ENCODE data around the gene CALR3. TPM values are rescaled to one million over a fixed set of nuclear protein-coding genes. Genes with fewer than 3 reads are reported as not detected.
"Not testable (repeated sequence)": the region's sequence is repeated elsewhere in the genome, so short reads cannot be mapped to it uniquely, and the experiment has no call there.

The CALR3 gene, protein sequence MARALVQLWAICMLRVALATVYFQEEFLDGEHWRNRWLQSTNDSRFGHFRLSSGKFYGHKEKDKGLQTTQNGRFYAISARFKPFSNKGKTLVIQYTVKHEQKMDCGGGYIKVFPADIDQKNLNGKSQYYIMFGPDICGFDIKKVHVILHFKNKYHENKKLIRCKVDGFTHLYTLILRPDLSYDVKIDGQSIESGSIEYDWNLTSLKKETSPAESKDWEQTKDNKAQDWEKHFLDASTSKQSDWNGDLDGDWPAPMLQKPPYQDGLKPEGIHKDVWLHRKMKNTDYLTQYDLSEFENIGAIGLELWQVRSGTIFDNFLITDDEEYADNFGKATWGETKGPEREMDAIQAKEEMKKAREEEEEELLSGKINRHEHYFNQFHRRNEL
- total RNA-seq (2014; rRNA removed; shearing (Covaris generic)) = 0.09 TPM in 1 of 2 replicates, not detected in the other

DNA sequence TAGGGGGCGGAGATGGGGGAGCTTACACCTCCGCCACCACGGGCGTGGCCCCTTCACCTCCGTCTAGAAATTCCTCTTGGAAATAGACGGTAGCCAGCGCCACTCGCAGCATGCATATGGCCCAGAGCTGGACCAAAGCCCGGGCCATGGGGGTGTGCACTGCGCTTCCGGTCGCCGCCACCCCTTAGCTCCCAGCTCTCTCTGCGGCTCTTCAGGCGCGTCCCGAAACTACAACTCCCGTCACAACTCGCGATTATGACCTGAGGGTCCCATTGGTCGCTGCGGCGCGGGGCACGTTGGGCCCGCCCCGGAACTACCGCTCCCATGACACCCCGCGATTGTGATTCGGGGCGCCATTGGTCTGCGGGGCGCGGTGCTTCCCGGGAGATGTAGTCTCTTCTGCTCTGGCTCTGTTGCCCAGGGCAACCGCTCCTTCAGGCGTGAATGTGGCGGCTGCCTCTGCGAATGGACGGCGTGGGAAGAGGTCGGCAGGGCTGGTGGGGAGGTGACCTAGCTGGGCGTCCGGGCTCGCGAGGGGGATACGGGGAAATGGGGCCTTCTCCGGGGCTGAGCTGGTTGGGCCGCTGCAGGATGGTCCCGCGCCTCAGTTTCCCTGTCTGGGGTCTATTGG is at the start of gene CALR3, which contains the start of gene C19orf44:
Gene CALR3, minus strand, starts transcription at position 186 of the 631 bp plus-strand sequence. Its CDS starts 38 bp downstream, at position 148.
Gene C19orf44, plus strand, starts transcription at position 413 of the 631 bp plus-strand sequence. CDS start 4,399 bp downstream, outside the sequence.
- peak; percentile 100 for DNase-seq (ENCODE audit: low read depth)

DNA sequence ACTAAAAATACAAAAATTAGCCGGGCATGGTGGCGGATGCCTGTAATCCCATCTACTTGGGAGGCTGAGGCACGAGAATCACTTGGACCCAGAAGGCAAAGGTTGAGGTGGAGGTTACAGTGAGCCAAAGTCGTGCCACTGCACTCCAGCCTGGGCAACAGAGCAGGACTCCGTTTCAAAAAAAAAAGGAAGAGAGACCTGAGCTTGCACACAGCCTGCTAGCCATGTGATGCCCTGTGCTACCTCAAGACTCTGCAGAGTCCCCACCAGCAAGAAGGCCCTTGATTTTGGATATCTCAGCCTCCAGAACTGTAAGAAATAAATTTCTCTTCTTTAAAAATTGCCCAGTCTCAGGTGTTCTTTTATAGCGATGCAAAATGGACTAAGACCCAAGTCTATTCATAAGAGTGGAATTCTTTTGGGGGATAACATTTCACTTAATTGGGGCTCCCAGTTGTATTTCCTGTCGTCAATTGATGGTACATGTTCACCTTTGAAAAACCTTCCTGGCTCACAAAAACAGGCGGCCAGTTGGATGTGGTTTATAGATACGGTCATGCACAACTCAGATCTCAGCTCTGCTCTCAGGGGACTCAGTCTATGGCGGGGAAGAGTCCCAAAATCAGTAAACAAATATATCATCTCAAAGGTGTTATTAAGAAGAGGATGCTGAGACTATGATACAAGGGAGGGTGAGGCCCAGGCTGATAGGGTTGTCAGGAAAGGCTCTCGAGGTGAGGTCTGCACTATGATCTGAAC is 48.7 kb upstream of the CALR3 start:
- DNase-seq (ENCODE audit: low read depth) = no peak

- not testable (repeated sequence) for DNase-seq (ENCODE audit: low read depth)
Observed at GRCh38 chr19:16543734-16544133, 47.8 kb upstream of the CALR3 start.

DNA sequence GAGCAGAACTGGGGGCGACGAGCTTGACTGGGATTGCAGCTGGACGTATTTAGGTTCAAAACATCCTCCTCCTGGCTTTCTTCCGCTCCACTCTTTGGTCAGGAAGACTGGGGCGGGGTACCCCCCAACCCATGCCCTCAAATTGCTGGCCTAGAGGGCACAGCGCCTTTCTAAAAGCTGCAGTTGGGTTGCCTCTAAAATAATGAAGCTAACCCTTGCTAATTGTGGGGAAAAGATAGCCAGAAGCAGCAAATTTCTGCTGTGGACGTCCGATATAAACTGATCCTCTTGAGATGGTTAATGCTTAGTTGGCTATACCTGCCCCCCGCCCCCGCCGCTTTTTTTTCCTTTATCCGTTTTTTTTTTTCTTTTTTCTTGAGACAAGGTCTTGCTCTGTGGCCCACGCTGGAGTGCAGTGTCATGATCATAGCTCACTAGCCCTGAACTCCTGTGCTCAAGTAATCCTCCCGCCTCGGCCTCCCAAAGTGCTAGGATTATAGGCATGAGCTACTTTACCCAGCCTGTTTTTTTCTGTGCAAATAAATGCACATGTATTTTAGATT is 47.0 kb upstream of the CALR3 start:
- no peak for DNase-seq (ENCODE audit: low read depth)

DNA sequence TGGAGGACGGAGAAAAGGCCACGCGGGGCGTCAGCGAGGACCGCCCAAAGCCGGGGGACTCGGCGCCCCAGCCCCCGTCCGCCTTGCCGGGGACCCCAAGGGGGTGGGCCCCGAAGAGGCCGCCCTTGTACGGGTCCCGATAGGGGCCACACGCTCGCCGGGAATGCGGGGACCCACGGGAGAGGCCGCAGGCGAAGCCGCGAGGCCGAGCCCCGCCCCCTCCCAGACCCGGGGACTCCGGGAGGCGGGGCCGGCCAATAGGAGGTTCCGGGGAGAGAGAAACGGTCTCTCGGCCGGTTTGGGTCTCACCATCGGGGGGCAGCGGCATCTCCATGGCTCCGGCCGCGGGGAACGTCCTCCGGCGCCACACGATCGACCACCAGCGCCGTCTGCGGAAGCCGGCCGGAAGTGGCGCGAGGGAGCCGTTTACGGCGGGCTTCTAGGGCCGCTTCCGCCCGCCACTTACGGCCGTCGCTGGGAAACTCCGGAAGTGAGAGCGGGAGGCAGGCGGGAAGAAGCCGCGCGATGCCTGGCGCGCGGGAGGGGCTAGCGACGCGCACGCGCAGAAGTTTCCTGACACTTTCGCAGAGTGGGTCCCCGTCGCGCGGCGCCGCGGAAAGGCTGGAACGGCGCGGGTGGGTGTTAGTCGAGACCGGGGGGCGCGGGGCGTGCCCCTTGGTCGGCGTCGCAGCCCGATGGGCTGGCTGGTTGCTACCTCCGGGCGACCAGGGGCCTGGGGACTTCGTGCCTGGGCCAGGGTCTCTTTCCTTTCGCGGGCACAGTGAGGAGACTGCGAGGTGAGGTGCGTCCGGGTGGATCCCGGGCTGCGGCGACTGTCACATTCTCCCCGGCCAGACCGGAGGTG is 46.3 kb upstream of the CALR3 start, which contains the start of gene CHERP:
Gene CHERP, minus strand, starts transcription at position 393 of the 865 bp plus-strand sequence. Its CDS starts 59 bp downstream, at position 334.
- peak; percentile 97 for DNase-seq (ENCODE audit: low read depth)

GRCh38 chr19:16541526-16542044 is 45.6 kb upstream of the CALR3 start:
- no peak for DNase-seq (ENCODE audit: low read depth)

DNA sequence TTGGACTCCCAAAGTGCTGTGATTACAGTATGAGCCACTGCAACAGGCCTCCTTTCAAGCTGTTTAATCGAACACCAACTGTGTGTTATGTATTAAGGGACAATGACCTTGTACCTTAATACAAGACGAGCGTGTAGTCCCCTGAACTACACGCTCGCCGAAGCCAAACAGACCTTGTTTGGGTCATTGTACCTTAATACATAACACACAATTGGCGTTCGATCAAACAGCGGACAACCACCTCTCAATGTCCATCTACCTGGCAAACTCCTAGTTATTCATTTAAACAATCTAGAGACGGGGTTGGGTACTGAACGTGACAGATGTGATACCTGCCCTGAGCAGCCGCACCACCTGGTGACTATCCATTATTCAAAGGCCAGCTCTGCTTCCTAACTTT is 45.0 kb upstream of the CALR3 start:
- DNase-seq (ENCODE audit: low read depth) = no peak

DNA sequence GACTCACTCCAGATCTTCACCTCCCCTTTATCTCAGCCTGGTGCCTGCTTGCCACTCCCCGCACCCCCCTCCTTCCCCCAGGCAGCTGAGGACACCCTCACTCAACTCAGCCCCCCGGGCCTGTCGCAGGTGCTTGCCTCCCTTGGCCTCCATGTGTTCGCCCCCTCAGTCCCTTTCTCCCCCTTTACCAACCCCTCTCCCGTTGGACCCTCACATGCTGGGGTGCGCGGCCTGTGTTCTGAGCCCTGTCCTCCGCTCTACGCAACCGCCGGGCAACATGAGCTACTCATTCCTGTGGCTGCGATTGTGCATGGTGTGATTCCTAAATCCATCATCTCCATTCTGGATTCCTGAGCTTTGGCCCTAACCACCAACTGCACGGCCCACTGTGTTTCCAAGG is 41.1 kb upstream of the CALR3 start:
- no peak for DNase-seq (ENCODE audit: low read depth)

GRCh38 chr19:16536130-16536529 is 40.2 kb upstream of the CALR3 start:
- DNase-seq (ENCODE audit: low read depth) = no peak

- DNase-seq (ENCODE audit: low read depth) = no peak
Observed at GRCh38 chr19:16535381-16535780, 39.4 kb upstream of the CALR3 start.

DNA sequence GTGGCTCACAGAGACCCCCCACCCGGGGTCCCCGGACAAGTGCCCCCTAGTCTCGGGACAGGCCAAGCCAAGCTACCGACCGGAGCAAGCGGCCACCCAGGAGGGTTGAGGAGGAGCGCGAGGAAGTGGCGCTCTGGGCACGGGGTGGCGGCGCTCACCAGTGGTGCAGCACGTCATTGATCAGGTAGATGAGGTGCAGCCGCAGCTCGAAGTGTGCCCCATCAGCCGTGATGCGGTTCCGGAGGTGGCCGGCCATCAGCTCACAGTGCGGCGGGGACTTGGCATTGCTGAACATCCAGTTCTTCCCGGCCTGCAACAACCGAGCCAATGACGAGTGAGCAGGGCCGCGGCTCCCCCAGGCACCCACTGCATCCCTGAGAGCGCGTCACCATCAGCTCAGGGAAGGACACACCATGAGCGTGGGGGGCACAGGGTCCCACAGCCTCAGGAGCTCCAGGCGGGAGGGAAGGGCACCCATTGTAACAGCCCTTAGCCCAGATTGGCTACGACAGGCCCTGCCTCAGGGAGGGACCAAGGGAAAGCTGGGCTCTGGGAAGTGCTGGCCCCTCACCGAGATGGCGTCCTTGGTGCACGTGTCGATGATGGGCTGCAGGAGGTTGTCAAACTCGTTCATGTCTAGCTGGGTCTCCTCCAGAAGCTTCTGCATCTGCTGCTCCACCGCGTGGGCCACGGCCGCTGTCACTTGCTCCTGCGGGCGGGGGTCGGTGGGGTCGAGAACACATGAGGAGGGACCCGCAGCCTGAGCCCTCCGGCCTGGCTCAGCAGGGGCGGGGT is 36.7 kb upstream of the CALR3 start:
- no peak for DNase-seq (ENCODE audit: low read depth)

DNA sequence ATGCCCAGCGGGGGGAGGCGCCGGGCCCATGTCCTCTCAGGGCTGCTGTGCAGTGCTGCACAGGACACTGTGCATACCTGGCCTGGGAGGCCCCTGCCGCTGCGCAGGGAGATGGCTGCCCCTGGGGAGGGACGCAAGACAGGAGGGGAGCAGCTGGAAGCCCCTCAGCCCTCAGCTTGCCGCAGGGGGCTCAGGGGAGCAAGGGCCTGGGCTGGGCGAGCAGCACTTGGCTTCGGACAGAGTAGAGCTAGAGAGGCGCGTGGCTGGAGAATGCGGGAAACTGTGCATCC is 35.4 kb upstream of the CALR3 start:
- DNase-seq (ENCODE audit: low read depth) = no peak

- no peak for DNase-seq (ENCODE audit: low read depth)
Observed at GRCh38 chr19:16530540-16531379, 34.8 kb upstream of the CALR3 start.

- DNase-seq (ENCODE audit: low read depth) = no peak
Observed at GRCh38 chr19:16529466-16530144, 33.6 kb upstream of the CALR3 start.

DNA sequence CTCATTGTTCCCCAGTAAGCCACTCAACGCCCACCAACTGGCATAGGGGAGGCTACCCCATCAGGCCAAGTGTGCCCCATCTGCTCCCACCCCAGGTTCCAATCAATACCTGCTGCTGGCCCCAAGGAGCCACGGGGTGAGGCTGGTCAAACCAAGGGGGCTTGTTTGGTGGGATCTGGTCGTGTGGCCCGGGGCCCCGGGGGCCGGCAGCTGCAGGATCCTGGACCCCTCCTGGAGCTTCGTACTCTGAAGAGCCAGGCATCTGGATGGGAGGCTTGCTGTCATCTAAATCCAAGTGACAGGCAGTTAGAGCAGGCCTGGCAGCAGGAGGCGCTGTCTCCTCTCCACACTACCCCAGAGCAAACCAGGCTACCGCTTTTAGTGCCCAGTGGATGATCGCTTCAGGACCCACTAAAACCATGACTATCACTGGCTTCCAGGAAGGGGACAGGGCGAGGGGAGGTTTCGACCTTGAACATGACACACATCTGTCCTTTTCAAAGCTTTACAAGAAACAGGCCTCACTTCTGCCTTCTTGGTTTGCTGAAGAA is 32.1 kb upstream of the CALR3 start:
- peak; percentile 32 for DNase-seq (ENCODE audit: low read depth)

DNA sequence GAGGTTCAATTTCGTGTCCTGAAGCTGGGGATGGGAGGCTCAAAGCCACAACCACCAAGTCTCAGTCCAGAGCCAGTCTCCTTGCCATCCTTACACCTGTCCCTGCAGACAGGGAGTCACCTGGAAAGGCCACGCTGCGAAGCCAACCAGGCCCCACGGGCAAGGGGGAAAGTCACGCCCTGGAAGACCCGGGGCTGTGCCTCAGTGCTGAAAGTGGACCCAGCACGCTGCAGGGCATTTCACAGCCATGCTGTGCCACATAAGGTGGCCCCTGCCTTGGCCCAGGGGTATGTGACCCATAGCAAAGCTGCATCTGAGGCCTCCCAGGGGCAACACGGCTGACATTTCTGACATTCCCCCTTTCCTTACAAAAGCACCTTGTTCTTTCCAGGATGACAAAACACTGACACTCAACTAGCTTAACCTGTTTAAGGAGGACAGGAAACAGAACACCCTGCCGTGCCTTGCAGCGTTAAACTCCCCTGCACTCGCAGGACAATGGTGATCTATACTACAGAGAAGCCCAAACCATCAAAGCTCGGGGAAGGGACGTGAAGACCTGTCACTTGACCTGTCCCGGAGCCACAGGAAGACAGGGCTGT is 31.5 kb upstream of the CALR3 start:
- no peak for DNase-seq (ENCODE audit: low read depth)

- DNase-seq (ENCODE audit: low read depth) = no peak
Observed at GRCh38 chr19:16525751-16526481, 29.9 kb upstream of the CALR3 start.
